ENCODE data around the gene PEMT. TPM values are rescaled to one million over a fixed set of nuclear protein-coding genes. Genes with fewer than 3 reads are reported as not detected.

PEMT gene
- total RNA-seq, 4 donors from 2014 or later, result 24.6 to 32.2 (median 28.2) TPM

DNA sequence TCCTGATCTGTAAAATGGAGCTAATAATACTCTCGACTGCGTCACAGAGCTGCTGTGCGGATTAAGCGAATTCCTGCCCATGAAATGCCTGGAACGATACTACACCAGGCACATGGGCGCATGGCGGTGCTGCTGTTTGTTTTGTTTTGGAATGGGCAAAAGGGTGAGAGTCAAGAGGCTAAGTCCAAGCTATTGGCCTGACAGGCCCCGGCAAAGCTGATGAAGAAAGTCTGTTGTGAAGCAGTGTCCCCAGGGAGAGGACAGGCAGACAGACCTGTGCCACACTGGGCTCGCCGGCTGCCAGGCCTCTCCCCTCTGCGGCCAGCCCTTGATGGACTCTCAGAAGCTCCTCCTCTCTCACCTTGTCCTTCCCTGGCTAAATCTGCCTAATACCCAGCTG is 64.0 kb downstream of the PEMT start:
- TF ChIP-seq, protein P1, sequence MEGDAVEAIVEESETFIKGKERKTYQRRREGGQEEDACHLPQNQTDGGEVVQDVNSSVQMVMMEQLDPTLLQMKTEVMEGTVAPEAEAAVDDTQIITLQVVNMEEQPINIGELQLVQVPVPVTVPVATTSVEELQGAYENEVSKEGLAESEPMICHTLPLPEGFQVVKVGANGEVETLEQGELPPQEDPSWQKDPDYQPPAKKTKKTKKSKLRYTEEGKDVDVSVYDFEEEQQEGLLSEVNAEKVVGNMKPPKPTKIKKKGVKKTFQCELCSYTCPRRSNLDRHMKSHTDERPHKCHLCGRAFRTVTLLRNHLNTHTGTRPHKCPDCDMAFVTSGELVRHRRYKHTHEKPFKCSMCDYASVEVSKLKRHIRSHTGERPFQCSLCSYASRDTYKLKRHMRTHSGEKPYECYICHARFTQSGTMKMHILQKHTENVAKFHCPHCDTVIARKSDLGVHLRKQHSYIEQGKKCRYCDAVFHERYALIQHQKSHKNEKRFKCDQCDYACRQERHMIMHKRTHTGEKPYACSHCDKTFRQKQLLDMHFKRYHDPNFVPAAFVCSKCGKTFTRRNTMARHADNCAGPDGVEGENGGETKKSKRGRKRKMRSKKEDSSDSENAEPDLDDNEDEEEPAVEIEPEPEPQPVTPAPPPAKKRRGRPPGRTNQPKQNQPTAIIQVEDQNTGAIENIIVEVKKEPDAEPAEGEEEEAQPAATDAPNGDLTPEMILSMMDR (IDR thresholded peaks at IDR 0.05), result no peak
- TF ChIP-seq POLR2A (IDR thresholded peaks at IDR 0.05), result no peak
- Histone ChIP-seq H3K9me3 (no peaks in the 10 kb centered on the region), H3K27me3 (no peaks in the 10 kb centered on the region), H3K36me3 (no peaks in the 10 kb centered on the region), H3K4me1 (peaks cover 0 to 17% (median 0%) of the 10 kb centered on the region in 3 donors), H3K4me3 (no peak overlapping the region), H3K27ac (no peak overlapping the region)
- intact Hi-C loops (cut with DNase I), result no loop called here
- WGBS, 2 donors, result 97% methylated on average over 8 to 9 of the region's 11 CpGs
- DNase-seq, result no peak

- DNase-seq, result no peak
These were observed 65.1 kb downstream of the PEMT start for GRCh38 chr17:17526369-17526768.

DNA sequence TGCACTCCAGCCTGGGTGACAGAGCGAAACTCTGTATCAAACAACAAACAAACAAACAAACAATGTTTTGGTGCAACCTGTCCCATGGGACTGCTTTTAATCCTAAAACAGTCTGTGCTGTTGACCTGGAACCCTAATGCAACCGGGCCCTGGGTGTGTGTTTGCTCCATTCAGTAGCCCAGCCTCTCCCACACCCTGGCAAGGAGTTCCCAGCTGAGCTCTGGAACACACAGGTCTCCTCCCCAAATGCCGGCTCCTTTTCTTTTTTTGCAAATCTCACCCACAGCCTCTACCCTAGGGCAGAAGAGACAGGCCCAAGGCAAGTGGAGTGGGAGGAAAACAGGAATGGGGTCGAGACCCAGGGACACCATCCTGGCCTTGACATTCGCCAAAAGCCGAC is 65.6 kb downstream of the PEMT start:
- Histone ChIP-seq H3K4me3 (no peak overlapping the region), H3K27ac (no peak overlapping the region), H3K27me3 (no peaks in the 10 kb centered on the region), H3K9me3 (no peaks in the 10 kb centered on the region), H3K4me1 (peaks cover 0 to 17% (median 0%) of the 10 kb centered on the region in 3 donors), H3K36me3 (peaks cover 0 to 12% (median 0%) of the 10 kb centered on the region in 3 donors)
- intact Hi-C loops (cut with DNase I), result no loop called here
- 66 to 100% methylated on average over 1 to 4 of the region's 6 CpGs for WGBS, 2 donors
- TF ChIP-seq POLR2A (IDR thresholded peaks at IDR 0.05), result no peak
- TF ChIP-seq, protein P1 (IDR thresholded peaks at IDR 0.05), result no peak
- no peak for DNase-seq

More at GRCh38 chr17:17526369-17526768, 65.1 kb downstream of the PEMT start:
- 63 to 82% methylated on average over 5 of the region's 14 CpGs for WGBS, 2 donors
- Histone ChIP-seq H3K36me3 (peaks cover 0 to 8% (median 0%) of the 10 kb centered on the region in 3 donors), H3K4me3 (no peak overlapping the region), H3K27ac (no peak overlapping the region), H3K9me3 (no peaks in the 10 kb centered on the region), H3K27me3 (no peaks in the 10 kb centered on the region), H3K4me1 (peaks cover 0 to 17% (median 0%) of the 10 kb centered on the region in 3 donors)
- intact Hi-C loops (cut with DNase I), result no loop called here
- TF ChIP-seq, protein P1 (IDR thresholded peaks at IDR 0.05), result no peak
- no peak for TF ChIP-seq POLR2A (IDR thresholded peaks at IDR 0.05)

GRCh38 chr17:17525311-17525710 is 66.2 kb downstream of the PEMT start:
- TF ChIP-seq POLR2A (IDR thresholded peaks at IDR 0.05), result no peak
- TF ChIP-seq, protein P1 (IDR thresholded peaks at IDR 0.05), result no peak
- 86 to 87% methylated on average over 15 of the region's 15 CpGs for WGBS, 2 donors
- no peak for DNase-seq
- Histone ChIP-seq H3K36me3 (peaks cover 0 to 18% (median 0%) of the 10 kb centered on the region in 3 donors), H3K9me3 (no peaks in the 10 kb centered on the region), H3K4me1 (peaks cover 0 to 17% (median 0%) of the 10 kb centered on the region in 3 donors), H3K27ac (no peak overlapping the region), H3K4me3 (no peak overlapping the region), H3K27me3 (no peaks in the 10 kb centered on the region)
- intact Hi-C loops (cut with DNase I), result no loop called here

DNA sequence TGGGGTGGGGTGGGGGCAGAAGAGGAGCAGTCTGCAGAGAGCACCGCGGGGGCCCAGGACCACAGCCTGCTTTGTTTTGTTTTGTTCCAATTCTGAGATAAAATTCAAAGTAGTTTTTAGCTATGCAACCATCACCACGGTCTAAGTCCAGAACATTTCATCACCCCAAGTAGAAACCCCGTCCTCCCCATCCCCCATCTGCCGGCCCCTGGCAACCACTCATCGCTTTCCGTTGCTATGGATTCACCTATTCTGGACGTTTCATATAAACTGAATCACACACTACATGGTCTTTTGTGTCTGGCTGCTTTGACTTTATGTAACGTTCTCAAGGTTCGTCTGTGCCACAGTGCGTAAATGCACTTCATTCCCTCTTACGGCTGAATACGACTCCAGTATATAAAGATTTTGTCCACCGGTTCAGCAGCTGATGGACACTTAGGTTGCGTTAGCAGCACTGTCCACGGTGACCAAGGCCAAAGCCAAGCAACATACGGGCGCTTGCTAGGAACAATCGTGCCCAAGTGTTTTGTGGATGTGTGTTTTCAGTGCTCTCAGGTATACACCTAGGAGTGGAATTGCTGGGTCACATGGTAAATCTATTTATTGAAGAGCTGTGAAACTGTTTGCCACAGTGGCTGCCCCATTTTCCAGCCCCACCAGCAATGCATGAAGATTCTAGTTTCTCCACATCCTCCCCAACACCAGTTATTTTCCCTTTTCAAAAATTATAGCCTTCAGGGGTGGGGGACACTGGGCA is 67.6 kb downstream of the PEMT start:
- intact Hi-C loops (cut with DNase I), result no loop called here
- WGBS, 2 donors, result 82 to 91% methylated on average over 18 to 19 of the region's 19 CpGs
- Histone ChIP-seq H3K4me3 (no peak overlapping the region), H3K36me3 (peaks cover 0 to 29% (median 0%) of the 10 kb centered on the region in 3 donors), H3K27me3 (no peaks in the 10 kb centered on the region), H3K4me1 (peaks cover 0 to 17% (median 0%) of the 10 kb centered on the region in 3 donors), H3K9me3 (no peaks in the 10 kb centered on the region), H3K27ac (no peak overlapping the region)
- TF ChIP-seq, protein P1 (IDR thresholded peaks at IDR 0.05), result no peak
- no peak for TF ChIP-seq POLR2A (IDR thresholded peaks at IDR 0.05)
- DNase-seq, result no peak
